GM23338 (cell line): ENCODE results near the gene SOX9. TPM values are rescaled to one million over a fixed set of nuclear protein-coding genes. Genes with fewer than 3 reads are reported as not detected.

Experiments
- ATAC-seq: fragments of 200-7000 bp; cut with Tn5 transposase; 3 replicates; pipeline ENCODE4 v1.9.1; 2020
- DNase-seq: peaks from one replicate; pipeline ENCODE4 v3.0.0-alpha.2; 2015; ENCODE audit warnings: low spot score
- H2AFZ ChIP-seq: fragments of 200-600 bp; sonication (generic); 2 replicates; pipeline ENCODE4 v1.8.0; 2016; ENCODE audit warnings: antibody characterized with exemption, mild to moderate bottlenecking, moderate library complexity
- H3F3A ChIP-seq: fragments of 200-600 bp; sonication (generic); replicated peaks from 2 replicates; pipeline ENCODE4 v1.8.0; 2017; ENCODE audit warnings: antibody characterized with exemption, mixed run types, low read depth
- H3K27ac ChIP-seq: fragments of 200-600 bp; sonication (generic); 2 replicates; pipeline ENCODE4 v1.6.1; 2016; ENCODE audit warnings: low read depth
- H3K27me3 ChIP-seq: fragments of 200-600 bp; sonication (generic); 2 replicates; pipeline ENCODE4 v1.8.0; 2016; ENCODE audit warnings: mild to moderate bottlenecking, mixed run types, moderate library complexity; ENCODE audit not compliant: insufficient read depth
- H3K36me3 ChIP-seq: fragments of 200-600 bp; sonication (generic); 2 replicates; pipeline ENCODE4 v1.8.0; 2016; ENCODE audit warnings: mild to moderate bottlenecking; ENCODE audit not compliant: insufficient read depth
- H3K4me1 ChIP-seq: fragments of 200-600 bp; sonication (generic); 2 replicates; pipeline ENCODE4 v1.8.0; 2016; ENCODE audit warnings: mild to moderate bottlenecking, moderate library complexity; ENCODE audit not compliant: insufficient read depth
- H3K4me2 ChIP-seq: fragments of 200-600 bp; sonication (generic); 2 replicates; pipeline ENCODE4 v1.7.1; 2017; ENCODE audit warnings: mixed run types
- H3K4me3 ChIP-seq: fragments of 200-600 bp; sonication (generic); 2 replicates; pipeline ENCODE4 v1.6.1; 2016; ENCODE audit warnings: mixed run types
- H3K79me2 ChIP-seq: fragments of 200-600 bp; sonication (generic); replicated peaks from 2 replicates; pipeline ENCODE4 v1.8.0; 2017; ENCODE audit warnings: mild to moderate bottlenecking; ENCODE audit not compliant: insufficient read depth
- H3K9me2 ChIP-seq: fragments of 200-600 bp; sonication (generic); 2 replicates; pipeline ENCODE4 v1.8.0; 2017; ENCODE audit not compliant: insufficient read depth
- H4K20me1 ChIP-seq: fragments of 200-600 bp; sonication (generic); replicated peaks from 2 replicates; pipeline ENCODE4 v1.8.0; 2017; ENCODE audit warnings: mild to moderate bottlenecking; ENCODE audit not compliant: insufficient read depth
- H3K27ac Mint-ChIP-seq: 2 replicates; pipeline ENCODE4 v1.8.0; 2020; ENCODE audit warnings: inconsistent platforms, mild to moderate bottlenecking, moderate library complexity, mixed read lengths
- H3K27me3 Mint-ChIP-seq: 3 replicates; pipeline ENCODE4 v1.8.0; 2022; ENCODE audit warnings: low read depth, mild to moderate bottlenecking, moderate library complexity, mixed read lengths, inconsistent platforms; ENCODE audit not compliant: insufficient read depth, poor library complexity
- H3K36me3 Mint-ChIP-seq: 3 replicates; pipeline ENCODE4 v1.8.0; 2021; ENCODE audit warnings: low read depth, mild to moderate bottlenecking, inconsistent platforms, moderate library complexity, mixed read lengths
- H3K4me1 Mint-ChIP-seq: 3 replicates; pipeline ENCODE4 v1.8.0; 2020; ENCODE audit warnings: mild to moderate bottlenecking, inconsistent platforms, mixed read lengths
- H3K4me3 Mint-ChIP-seq: 3 replicates; pipeline ENCODE4 v1.8.0; 2021; ENCODE audit warnings: moderate library complexity, mild to moderate bottlenecking, inconsistent platforms, mixed read lengths
- H3K9me3 Mint-ChIP-seq: 3 replicates; pipeline ENCODE4 v1.8.0; 2020; ENCODE audit warnings: moderate library complexity, mild to moderate bottlenecking, inconsistent platforms, mixed read lengths
- CREB1 ChIP-seq: fragments of 250-450 bp; sonication (Bioruptor Pico); IDR thresholded peaks from 2 replicates; pipeline ENCODE4 v1.5.0; 2020; ENCODE audit warnings: low read depth, mild to moderate bottlenecking, moderate library complexity
- EZH2 ChIP-seq: fragments of 200-600 bp; sonication (generic); IDR thresholded peaks from one replicate; pipeline ENCODE4 v1.8.0; 2017; ENCODE audit warnings: antibody characterized with exemption, mild to moderate bottlenecking, low read depth; ENCODE audit not compliant: unreplicated experiment
- EZH2phosphoT487 ChIP-seq: fragments of 200-600 bp; sonication (generic); IDR thresholded peaks from one replicate; pipeline ENCODE4 v1.8.1; 2018; ENCODE audit warnings: antibody characterized with exemption; ENCODE audit not compliant: unreplicated experiment
- JUNB ChIP-seq: IDR thresholded peaks from one replicate; pipeline ENCODE4 v1.6.1; 2016; ENCODE audit warnings: antibody characterized with exemption; ENCODE audit not compliant: unreplicated experiment
- NANOG ChIP-seq: IDR thresholded peaks from 2 replicates; pipeline ENCODE4 v1.6.1; 2016; ENCODE audit warnings: antibody characterized with exemption, borderline replicate concordance
- POLR2AphosphoS5 ChIP-seq: IDR thresholded peaks from 2 replicates; pipeline ENCODE4 v1.6.1; 2016; ENCODE audit warnings: antibody characterized with exemption, low read depth
- STAT1 ChIP-seq: IDR thresholded peaks from one replicate; pipeline ENCODE4 v1.6.1; 2016; ENCODE audit warnings: antibody characterized with exemption; ENCODE audit not compliant: unreplicated experiment
- ZNF114 ChIP-seq: fragments of 250-450 bp; sonication (Bioruptor Pico); IDR thresholded peaks from 2 replicates; pipeline ENCODE4 v1.5.0; 2020; ENCODE audit warnings: mild to moderate bottlenecking, moderate library complexity
- ZNF331 ChIP-seq: fragments of 250-450 bp; sonication (Bioruptor Pico); IDR thresholded peaks from 2 replicates; pipeline ENCODE4 v1.5.0; 2020; ENCODE audit warnings: low read depth, mild to moderate bottlenecking, moderate library complexity
- polyA plus RNA-seq: library from polyadenylated mRNA; unstranded; fragments of >200 nt; fragmentation: Nextera tagmentation; extraction: Ambion mirVana; gene quantifications from 2 replicates; pipeline ENCODE4 v1.2.1, GENCODE V29; 2016
- total RNA-seq: library from RNA; depleted of rRNA; stranded (reverse); fragments of >200 nt; shearing (Covaris generic); gene quantifications from 2 replicates; pipeline ENCODE4 v1.2.3, GENCODE V29; 2014
- TF ChIP-seq, protein P1 (sequence below), 2 experiments: fragments of 200-600 bp in 1 of 2; sonication (generic) in 1 of 2; conservative IDR thresholded peaks; 2 replicates each; pipeline versions ENCODE4 v1.5.1 to v1.6.1; 2016 to 2017; ENCODE audit warnings: antibody characterized with exemption in 2 of 2, low read depth in 2 of 2, mild to moderate bottlenecking in 2 of 2, moderate library complexity in 1 of 2
- TF ChIP-seq, protein P2 (sequence below): IDR thresholded peaks from 2 replicates; pipeline ENCODE4 v1.6.1; 2016; ENCODE audit warnings: antibody characterized with exemption
- TF ChIP-seq, protein P3 (sequence below): IDR thresholded peaks from one replicate; pipeline ENCODE4 v1.6.1; 2018; ENCODE audit warnings: antibody characterized with exemption; ENCODE audit not compliant: unreplicated experiment
- TF ChIP-seq, protein P4 (sequence below): fragments of 250-450 bp; sonication (Bioruptor Pico); IDR thresholded peaks from 2 replicates; pipeline ENCODE4 v1.5.0; 2020; ENCODE audit warnings: mild to moderate bottlenecking, moderate library complexity

The SOX9 gene
- total and polyA plus RNA-seq, 2 experiments from 2014 or later, result 4.4 TPM

DNA sequence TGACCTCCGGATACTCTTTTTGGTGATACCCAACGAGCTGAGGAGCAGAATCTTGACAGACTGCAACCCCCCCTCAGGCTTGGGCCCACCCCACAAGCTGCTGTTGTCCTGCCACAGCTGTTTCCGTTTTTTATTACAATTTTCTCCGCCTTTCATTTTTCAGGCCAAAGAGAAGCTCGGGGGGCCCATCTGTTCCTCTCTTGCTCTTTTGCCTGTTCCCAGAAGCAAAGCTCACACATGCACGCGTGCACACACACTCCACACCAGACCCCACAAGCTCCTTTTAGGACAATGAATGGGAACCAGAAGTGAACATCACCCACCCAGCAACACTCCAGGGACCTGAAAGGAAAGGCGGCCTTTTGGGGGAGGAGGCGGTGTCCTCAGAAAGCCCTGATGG lies 16.3 kb downstream of the SOX9 start:
- Histone ChIP-seq H3K27me3 (no peaks in the 10 kb centered on the region), H3K79me2 (no peaks in the 10 kb centered on the region), H3K4me2 (no peak overlapping the region), H3K4me1 (peaks cover 18% of the 10 kb centered on the region; the same call in 1 of the 2 replicates), H3K4me3 (no peak overlapping the region), H4K20me1 (no peaks in the 10 kb centered on the region), H3K27ac (no peak overlapping the region), H3K36me3 (no peaks in the 10 kb centered on the region), H3K9me2 (peaks cover 11% of the 10 kb centered on the region), H3F3A (no peaks in the 10 kb centered on the region), H2AFZ (no peak overlapping the region)
- Mint-ChIP-seq H3K36me3 (no peaks in the 10 kb centered on the region), H3K9me3 (no peaks in the 10 kb centered on the region), H3K27ac (no peak overlapping the region), H3K4me1 (peaks cover 21% of the 10 kb centered on the region), H3K27me3 (peaks cover 5% of the 10 kb centered on the region), H3K4me3 (no peak overlapping the region)
- TF ChIP-seq, protein P1, sequence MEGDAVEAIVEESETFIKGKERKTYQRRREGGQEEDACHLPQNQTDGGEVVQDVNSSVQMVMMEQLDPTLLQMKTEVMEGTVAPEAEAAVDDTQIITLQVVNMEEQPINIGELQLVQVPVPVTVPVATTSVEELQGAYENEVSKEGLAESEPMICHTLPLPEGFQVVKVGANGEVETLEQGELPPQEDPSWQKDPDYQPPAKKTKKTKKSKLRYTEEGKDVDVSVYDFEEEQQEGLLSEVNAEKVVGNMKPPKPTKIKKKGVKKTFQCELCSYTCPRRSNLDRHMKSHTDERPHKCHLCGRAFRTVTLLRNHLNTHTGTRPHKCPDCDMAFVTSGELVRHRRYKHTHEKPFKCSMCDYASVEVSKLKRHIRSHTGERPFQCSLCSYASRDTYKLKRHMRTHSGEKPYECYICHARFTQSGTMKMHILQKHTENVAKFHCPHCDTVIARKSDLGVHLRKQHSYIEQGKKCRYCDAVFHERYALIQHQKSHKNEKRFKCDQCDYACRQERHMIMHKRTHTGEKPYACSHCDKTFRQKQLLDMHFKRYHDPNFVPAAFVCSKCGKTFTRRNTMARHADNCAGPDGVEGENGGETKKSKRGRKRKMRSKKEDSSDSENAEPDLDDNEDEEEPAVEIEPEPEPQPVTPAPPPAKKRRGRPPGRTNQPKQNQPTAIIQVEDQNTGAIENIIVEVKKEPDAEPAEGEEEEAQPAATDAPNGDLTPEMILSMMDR (conservative IDR thresholded peaks at IDR 0.05; ENCODE audit: low read depth in 2 of 2), result no peak
- TF ChIP-seq JUNB (no peak), POLR2AphosphoS5 (no peak), EZH2phosphoT487 (no peak), EZH2 (no peak), ZNF114 (CRISPR knock-in tag) (no peak), NANOG (no peak), CREB1 (CRISPR knock-in tag) (no peak), ZNF331 (CRISPR knock-in tag) (no peak), STAT1 (no peak)
- TF ChIP-seq, protein P2, sequence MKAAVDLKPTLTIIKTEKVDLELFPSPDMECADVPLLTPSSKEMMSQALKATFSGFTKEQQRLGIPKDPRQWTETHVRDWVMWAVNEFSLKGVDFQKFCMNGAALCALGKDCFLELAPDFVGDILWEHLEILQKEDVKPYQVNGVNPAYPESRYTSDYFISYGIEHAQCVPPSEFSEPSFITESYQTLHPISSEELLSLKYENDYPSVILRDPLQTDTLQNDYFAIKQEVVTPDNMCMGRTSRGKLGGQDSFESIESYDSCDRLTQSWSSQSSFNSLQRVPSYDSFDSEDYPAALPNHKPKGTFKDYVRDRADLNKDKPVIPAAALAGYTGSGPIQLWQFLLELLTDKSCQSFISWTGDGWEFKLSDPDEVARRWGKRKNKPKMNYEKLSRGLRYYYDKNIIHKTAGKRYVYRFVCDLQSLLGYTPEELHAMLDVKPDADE, result no peak
- TF ChIP-seq, protein P3, sequence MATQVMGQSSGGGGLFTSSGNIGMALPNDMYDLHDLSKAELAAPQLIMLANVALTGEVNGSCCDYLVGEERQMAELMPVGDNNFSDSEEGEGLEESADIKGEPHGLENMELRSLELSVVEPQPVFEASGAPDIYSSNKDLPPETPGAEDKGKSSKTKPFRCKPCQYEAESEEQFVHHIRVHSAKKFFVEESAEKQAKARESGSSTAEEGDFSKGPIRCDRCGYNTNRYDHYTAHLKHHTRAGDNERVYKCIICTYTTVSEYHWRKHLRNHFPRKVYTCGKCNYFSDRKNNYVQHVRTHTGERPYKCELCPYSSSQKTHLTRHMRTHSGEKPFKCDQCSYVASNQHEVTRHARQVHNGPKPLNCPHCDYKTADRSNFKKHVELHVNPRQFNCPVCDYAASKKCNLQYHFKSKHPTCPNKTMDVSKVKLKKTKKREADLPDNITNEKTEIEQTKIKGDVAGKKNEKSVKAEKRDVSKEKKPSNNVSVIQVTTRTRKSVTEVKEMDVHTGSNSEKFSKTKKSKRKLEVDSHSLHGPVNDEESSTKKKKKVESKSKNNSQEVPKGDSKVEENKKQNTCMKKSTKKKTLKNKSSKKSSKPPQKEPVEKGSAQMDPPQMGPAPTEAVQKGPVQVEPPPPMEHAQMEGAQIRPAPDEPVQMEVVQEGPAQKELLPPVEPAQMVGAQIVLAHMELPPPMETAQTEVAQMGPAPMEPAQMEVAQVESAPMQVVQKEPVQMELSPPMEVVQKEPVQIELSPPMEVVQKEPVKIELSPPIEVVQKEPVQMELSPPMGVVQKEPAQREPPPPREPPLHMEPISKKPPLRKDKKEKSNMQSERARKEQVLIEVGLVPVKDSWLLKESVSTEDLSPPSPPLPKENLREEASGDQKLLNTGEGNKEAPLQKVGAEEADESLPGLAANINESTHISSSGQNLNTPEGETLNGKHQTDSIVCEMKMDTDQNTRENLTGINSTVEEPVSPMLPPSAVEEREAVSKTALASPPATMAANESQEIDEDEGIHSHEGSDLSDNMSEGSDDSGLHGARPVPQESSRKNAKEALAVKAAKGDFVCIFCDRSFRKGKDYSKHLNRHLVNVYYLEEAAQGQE, result no peak
- TF ChIP-seq, protein P4, sequence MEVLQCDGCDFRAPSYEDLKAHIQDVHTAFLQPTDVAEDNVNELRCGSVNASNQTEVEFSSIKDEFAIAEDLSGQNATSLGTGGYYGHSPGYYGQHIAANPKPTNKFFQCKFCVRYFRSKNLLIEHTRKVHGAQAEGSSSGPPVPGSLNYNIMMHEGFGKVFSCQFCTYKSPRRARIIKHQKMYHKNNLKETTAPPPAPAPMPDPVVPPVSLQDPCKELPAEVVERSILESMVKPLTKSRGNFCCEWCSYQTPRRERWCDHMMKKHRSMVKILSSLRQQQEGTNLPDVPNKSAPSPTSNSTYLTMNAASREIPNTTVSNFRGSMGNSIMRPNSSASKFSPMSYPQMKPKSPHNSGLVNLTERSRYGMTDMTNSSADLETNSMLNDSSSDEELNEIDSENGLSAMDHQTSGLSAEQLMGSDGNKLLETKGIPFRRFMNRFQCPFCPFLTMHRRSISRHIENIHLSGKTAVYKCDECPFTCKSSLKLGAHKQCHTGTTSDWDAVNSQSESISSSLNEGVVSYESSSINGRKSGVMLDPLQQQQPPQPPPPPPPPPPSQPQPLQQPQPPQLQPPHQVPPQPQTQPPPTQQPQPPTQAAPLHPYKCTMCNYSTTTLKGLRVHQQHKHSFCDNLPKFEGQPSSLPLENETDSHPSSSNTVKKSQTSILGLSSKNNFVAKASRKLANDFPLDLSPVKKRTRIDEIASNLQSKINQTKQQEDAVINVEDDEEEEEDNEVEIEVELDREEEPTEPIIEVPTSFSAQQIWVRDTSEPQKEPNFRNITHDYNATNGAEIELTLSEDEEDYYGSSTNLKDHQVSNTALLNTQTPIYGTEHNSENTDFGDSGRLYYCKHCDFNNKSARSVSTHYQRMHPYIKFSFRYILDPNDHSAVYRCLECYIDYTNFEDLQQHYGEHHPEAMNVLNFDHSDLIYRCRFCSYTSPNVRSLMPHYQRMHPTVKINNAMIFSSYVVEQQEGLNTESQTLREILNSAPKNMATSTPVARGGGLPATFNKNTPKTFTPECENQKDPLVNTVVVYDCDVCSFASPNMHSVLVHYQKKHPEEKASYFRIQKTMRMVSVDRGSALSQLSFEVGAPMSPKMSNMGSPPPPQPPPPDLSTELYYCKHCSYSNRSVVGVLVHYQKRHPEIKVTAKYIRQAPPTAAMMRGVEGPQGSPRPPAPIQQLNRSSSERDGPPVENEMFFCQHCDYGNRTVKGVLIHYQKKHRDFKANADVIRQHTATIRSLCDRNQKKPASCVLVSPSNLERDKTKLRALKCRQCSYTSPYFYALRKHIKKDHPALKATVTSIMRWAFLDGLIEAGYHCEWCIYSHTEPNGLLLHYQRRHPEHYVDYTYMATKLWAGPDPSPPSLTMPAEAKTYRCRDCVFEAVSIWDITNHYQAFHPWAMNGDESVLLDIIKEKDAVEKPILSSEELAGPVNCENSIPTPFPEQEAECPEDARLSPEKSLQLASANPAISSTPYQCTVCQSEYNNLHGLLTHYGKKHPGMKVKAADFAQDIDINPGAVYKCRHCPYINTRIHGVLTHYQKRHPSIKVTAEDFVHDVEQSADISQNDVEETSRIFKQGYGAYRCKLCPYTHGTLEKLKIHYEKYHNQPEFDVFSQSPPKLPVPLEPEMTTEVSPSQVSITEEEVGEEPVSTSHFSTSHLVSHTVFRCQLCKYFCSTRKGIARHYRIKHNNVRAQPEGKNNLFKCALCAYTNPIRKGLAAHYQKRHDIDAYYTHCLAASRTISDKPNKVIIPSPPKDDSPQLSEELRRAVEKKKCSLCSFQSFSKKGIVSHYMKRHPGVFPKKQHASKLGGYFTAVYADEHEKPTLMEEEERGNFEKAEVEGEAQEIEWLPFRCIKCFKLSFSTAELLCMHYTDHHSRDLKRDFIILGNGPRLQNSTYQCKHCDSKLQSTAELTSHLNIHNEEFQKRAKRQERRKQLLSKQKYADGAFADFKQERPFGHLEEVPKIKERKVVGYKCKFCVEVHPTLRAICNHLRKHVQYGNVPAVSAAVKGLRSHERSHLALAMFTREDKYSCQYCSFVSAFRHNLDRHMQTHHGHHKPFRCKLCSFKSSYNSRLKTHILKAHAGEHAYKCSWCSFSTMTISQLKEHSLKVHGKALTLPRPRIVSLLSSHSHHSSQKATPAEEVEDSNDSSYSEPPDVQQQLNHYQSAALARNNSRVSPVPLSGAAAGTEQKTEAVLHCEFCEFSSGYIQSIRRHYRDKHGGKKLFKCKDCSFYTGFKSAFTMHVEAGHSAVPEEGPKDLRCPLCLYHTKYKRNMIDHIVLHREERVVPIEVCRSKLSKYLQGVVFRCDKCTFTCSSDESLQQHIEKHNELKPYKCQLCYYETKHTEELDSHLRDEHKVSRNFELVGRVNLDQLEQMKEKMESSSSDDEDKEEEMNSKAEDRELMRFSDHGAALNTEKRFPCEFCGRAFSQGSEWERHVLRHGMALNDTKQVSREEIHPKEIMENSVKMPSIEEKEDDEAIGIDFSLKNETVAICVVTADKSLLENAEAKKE (CRISPR knock-in tag), result no peak
- ATAC-seq, result no peak
- DNase-seq, result no peak
